ENCODE results near the gene GTF2B.
"Not testable (repeated sequence)": the region's sequence is repeated elsewhere in the genome, so short reads cannot be mapped to it uniquely, and the experiment has no call there.

Gene GTF2B

GRCh38 chr1:88891318-88891950 is at the start of gene GTF2B:
TSS of gene GTF2B (minus strand) at chr1:88891567. CDS start at chr1:88891499, 68 bp downstream.
- TF ChIP-seq ZNF274 (IDR thresholded peaks at IDR 0.05; ENCODE audit: low read depth, low read length) = no peak
- H3K4me3 ChIP-seq (ENCODE audit: low read length) = peak within 1 kb of the TSS; percentile 95

GRCh38 chr1:88938528-88938927 is 47.2 kb upstream of the GTF2B start:
- not testable (repeated sequence) for H3K4me3 ChIP-seq (ENCODE audit: low read length)

- H3K4me3 ChIP-seq (ENCODE audit: low read length) = no peak overlapping the region
- no peak for TF ChIP-seq ZNF274 (IDR thresholded peaks at IDR 0.05; ENCODE audit: low read depth, low read length)
Observed at GRCh38 chr1:88936760-88937342, 45.5 kb upstream of the GTF2B start.

- TF ChIP-seq ZNF274 (IDR thresholded peaks at IDR 0.05; ENCODE audit: low read depth, low read length) = no peak
- H3K4me3 ChIP-seq (ENCODE audit: low read length) = no peak overlapping the region
Observed at GRCh38 chr1:88936223-88936523, 44.8 kb upstream of the GTF2B start.

GRCh38 chr1:88935522-88936222 is 44.3 kb upstream of the GTF2B start:
- no peak overlapping the region for H3K4me3 ChIP-seq (ENCODE audit: low read length)
- no peak for TF ChIP-seq ZNF274 (IDR thresholded peaks at IDR 0.05; ENCODE audit: low read depth, low read length)

- H3K4me3 ChIP-seq (ENCODE audit: low read length) = not testable (repeated sequence)
Observed at GRCh38 chr1:88930176-88930575, 38.8 kb upstream of the GTF2B start.

- H3K4me3 ChIP-seq (ENCODE audit: low read length) = no peak overlapping the region
- no peak for TF ChIP-seq ZNF274 (IDR thresholded peaks at IDR 0.05; ENCODE audit: low read depth, low read length)
Observed at GRCh38 chr1:88923224-88923623, 31.9 kb upstream of the GTF2B start.

GRCh38 chr1:88922214-88922613 is 30.8 kb upstream of the GTF2B start:
- H3K4me3 ChIP-seq (ENCODE audit: low read length) = no peak overlapping the region
- TF ChIP-seq ZNF274 (IDR thresholded peaks at IDR 0.05; ENCODE audit: low read depth, low read length) = no peak

- no peak overlapping the region for H3K4me3 ChIP-seq (ENCODE audit: low read length)
- no peak for TF ChIP-seq ZNF274 (IDR thresholded peaks at IDR 0.05; ENCODE audit: low read depth, low read length)
Observed at GRCh38 chr1:88920845-88921244, 29.5 kb upstream of the GTF2B start.

GRCh38 chr1:88917321-88918025 is 26.1 kb upstream of the GTF2B start:
- no peak for TF ChIP-seq ZNF274 (IDR thresholded peaks at IDR 0.05; ENCODE audit: low read depth, low read length)
- H3K4me3 ChIP-seq (ENCODE audit: low read length) = no peak overlapping the region

- H3K4me3 ChIP-seq (ENCODE audit: low read length) = no peak overlapping the region
- no peak for TF ChIP-seq ZNF274 (IDR thresholded peaks at IDR 0.05; ENCODE audit: low read depth, low read length)
Observed at GRCh38 chr1:88916883-88917282, 25.5 kb upstream of the GTF2B start.

- not testable (repeated sequence) for H3K4me3 ChIP-seq (ENCODE audit: low read length)
Observed at GRCh38 chr1:88911800-88912199, 20.4 kb upstream of the GTF2B start.

- no peak overlapping the region for H3K4me3 ChIP-seq (ENCODE audit: low read length)
- TF ChIP-seq ZNF274 (IDR thresholded peaks at IDR 0.05; ENCODE audit: low read depth, low read length) = no peak
Observed at GRCh38 chr1:88911161-88911560, 19.8 kb upstream of the GTF2B start.

GRCh38 chr1:88910401-88910800 is 19.0 kb upstream of the GTF2B start:
- H3K4me3 ChIP-seq (ENCODE audit: low read length) = no peak overlapping the region
- no peak for TF ChIP-seq ZNF274 (IDR thresholded peaks at IDR 0.05; ENCODE audit: low read depth, low read length)

- no peak overlapping the region for H3K4me3 ChIP-seq (ENCODE audit: low read length)
- no peak for TF ChIP-seq ZNF274 (IDR thresholded peaks at IDR 0.05; ENCODE audit: low read depth, low read length)
Observed at GRCh38 chr1:88900883-88901282, 9.5 kb upstream of the GTF2B start.

Measured in GM08714 (cell line).